Measurements from ENCODE around the gene DNAJB2. TPM values are rescaled to one million over a fixed set of nuclear protein-coding genes. Genes with fewer than 3 reads are reported as not detected.

The DNAJB2 gene
- total and polyA plus RNA-seq, 2 donors (not counting 3 experiments of a cell fraction or from before 2014, with no cell fraction given): 30.4 to 35.0 TPM

- dilution Hi-C loops (cut with MboI; ENCODE audit: extremely low pct_ligation_motif_present, low sequenced_read_pairs): no loop called here
- intact Hi-C loops (cut with micrococcal nuclease): no loop called here
- Histone ChIP-seq H4K20me1 (replicated peaks; ENCODE audit: control insufficient read depth, extremely low read depth, insufficient read depth, low read length) (no peaks in the 10 kb centered on the region), H3K36me3 (ENCODE audit: control insufficient read depth in 2 of 2, extremely low read depth in 1 of 2, insufficient read depth in 2 of 2, low read length in 2 of 2) (peaks cover 0 to 17% of the 10 kb centered on the region in 2 experiments), H3K9ac (replicated peaks; ENCODE audit: extremely low read depth, insufficient read depth, low read length) (no peak overlapping the region), H3K9me1 (replicated peaks; ENCODE audit: control insufficient read depth, extremely low read depth, insufficient read depth, low read length) (no peaks in the 10 kb centered on the region), H3K4me1 (ENCODE audit: control insufficient read depth, extremely low read depth, insufficient read depth, low read length) (no peaks in the 10 kb centered on the region), H3K27me3 (ENCODE audit: control insufficient read depth in 2 of 2, insufficient read depth in 2 of 2, low read length in 2 of 2) (peaks cover 0 to 1% of the 10 kb centered on the region in 2 experiments), H3K79me2 (ENCODE audit: control insufficient read depth, insufficient read depth, low read length) (no peaks in the 10 kb centered on the region), H3K27ac (ENCODE audit: insufficient read depth, low read depth, low read length) (no peak overlapping the region), H2AFZ (ENCODE audit: low read depth, low read length) (no peak overlapping the region), H3K9me3 (replicated peaks; ENCODE audit: control insufficient read depth, insufficient read depth, low read length) (no peaks in the 10 kb centered on the region), H3K4me2 (ENCODE audit: insufficient read depth, low read length) (no peak overlapping the region), H3K4me3 (replicated peaks in 1 of 3; ENCODE audit: insufficient read depth in 1 of 3, low read depth in 1 of 3, low read length in 3 of 3) (no peak overlapping the region)
- FAIRE-seq (no peak), DNase-seq (ENCODE audit: low read depth, low spot score) (no peak)
- BruUV-seq (replicated peaks): no TSS peak
- CTCF ChIA-PET: interaction anchor here (0.7 to 12.6 kb wide), 2 partner anchors 7 to 258 kb away, joined by 3 to 253 read pairs; no protein-coding TSS in a partner anchor
- POLR2A ChIA-PET: interaction anchor here (0.7 kb wide), 1 partner anchor 69 kb away, joined by 4 read pairs; the partner anchor contains the start of gene ABCB6
- TF ChIP-seq POLR2A (IDR thresholded peaks at IDR 0.05; ENCODE audit: low read depth, low read length) (no peak), POLR2AphosphoS5 (IDR thresholded peaks at IDR 0.05; ENCODE audit: insufficient read depth, low read depth, low read length) (no peak), JUN (IDR thresholded peaks at IDR 0.05; ENCODE audit: borderline replicate concordance, insufficient read depth, insufficient read length, low read depth) (no peak), GATA2 (IDR thresholded peaks at IDR 0.05; ENCODE audit: insufficient read depth, insufficient read length, low read depth, low read length) (no peak), MYC (IDR thresholded peaks at IDR 0.05; ENCODE audit: low read depth, low read length) (no peak)
- TF ChIP-seq, protein P1, sequence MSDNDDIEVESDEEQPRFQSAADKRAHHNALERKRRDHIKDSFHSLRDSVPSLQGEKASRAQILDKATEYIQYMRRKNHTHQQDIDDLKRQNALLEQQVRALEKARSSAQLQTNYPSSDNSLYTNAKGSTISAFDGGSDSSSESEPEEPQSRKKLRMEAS (IDR thresholded peaks at IDR 0.05; ENCODE audit: insufficient read depth, insufficient read length): no peak
These were observed 8.6 kb downstream of the DNAJB2 start for GRCh38 chr2:219287580-219288265.

DNA sequence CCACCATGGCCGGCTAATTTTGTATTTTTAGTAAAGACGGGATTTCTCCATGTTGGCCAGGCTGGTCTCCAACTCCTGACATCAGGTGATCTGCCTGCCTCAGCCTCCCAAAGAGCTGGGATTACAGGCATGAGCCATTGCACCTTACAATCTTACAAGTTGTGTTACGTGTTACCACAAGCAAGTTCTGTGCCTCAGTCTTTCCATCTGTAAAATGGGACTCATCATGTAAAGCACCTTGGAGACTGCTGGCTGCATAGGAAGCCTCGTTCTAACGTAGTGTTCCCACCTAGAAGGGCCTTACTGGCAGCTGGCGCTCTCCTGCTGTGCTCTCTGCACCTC, 10.0 kb downstream of the DNAJB2 start:
- no peaks in the 10 kb centered on the region for H3K9me1 ChIP-seq (replicated peaks; ENCODE audit: control insufficient read depth, extremely low read depth, insufficient read depth, low read length)
- peaks cover under 1% of the 10 kb centered on the region for H3K4me1 ChIP-seq (ENCODE audit: control insufficient read depth, extremely low read depth, insufficient read depth, low read length)
- H3K9ac ChIP-seq (replicated peaks; ENCODE audit: extremely low read depth, insufficient read depth, low read length): no peak overlapping the region
- H3K79me2 ChIP-seq (ENCODE audit: control insufficient read depth, insufficient read depth, low read length): no peaks in the 10 kb centered on the region
- no peak overlapping the region for H2AFZ ChIP-seq (ENCODE audit: low read depth, low read length)
- ChIA-PET POLR2A (no interaction called here), CTCF (interaction anchor here (11.2 kb wide), 1 partner anchor 8 kb away, joined by 253 read pairs; the partner anchor contains the start of gene DNAJB2)
- intact Hi-C loops (cut with micrococcal nuclease) (no loop called here), dilution Hi-C loops (cut with MboI; ENCODE audit: extremely low pct_ligation_motif_present, low sequenced_read_pairs) (no loop called here)
- FAIRE-seq: no peak
- BruUV-seq (replicated peaks): no TSS peak
- no peaks in the 10 kb centered on the region for H4K20me1 ChIP-seq (replicated peaks; ENCODE audit: control insufficient read depth, extremely low read depth, insufficient read depth, low read length)
- no peak overlapping the region for H3K4me2 ChIP-seq (ENCODE audit: insufficient read depth, low read length)
- peaks cover 0 to 9% of the 10 kb centered on the region in 2 experiments for H3K36me3 ChIP-seq (ENCODE audit: control insufficient read depth in 2 of 2, extremely low read depth in 1 of 2, insufficient read depth in 2 of 2, low read length in 2 of 2)
- TF ChIP-seq EZH2 (IDR thresholded peaks at IDR 0.05; ENCODE audit: borderline replicate concordance, low read depth, low read length, severe bottlenecking) (no peak), MYC (IDR thresholded peaks at IDR 0.05; ENCODE audit: low read depth, low read length) (no peak), POLR2A (IDR thresholded peaks at IDR 0.05; ENCODE audit: low read depth, low read length) (no peak), GATA2 (IDR thresholded peaks at IDR 0.05; ENCODE audit: insufficient read depth, insufficient read length, low read depth, low read length) (no peak), POLR2AphosphoS5 (IDR thresholded peaks at IDR 0.05; ENCODE audit: insufficient read depth, low read depth, low read length) (no peak), FOS (IDR thresholded peaks at IDR 0.05; ENCODE audit: borderline replicate concordance, insufficient read depth, low read length) (no peak), JUN (IDR thresholded peaks at IDR 0.05; ENCODE audit: borderline replicate concordance, insufficient read depth, insufficient read length, low read depth) (no peak)
- TF ChIP-seq, protein P1 (IDR thresholded peaks at IDR 0.05; ENCODE audit: insufficient read depth, insufficient read length): no peak
- TF ChIP-seq, protein P2, sequence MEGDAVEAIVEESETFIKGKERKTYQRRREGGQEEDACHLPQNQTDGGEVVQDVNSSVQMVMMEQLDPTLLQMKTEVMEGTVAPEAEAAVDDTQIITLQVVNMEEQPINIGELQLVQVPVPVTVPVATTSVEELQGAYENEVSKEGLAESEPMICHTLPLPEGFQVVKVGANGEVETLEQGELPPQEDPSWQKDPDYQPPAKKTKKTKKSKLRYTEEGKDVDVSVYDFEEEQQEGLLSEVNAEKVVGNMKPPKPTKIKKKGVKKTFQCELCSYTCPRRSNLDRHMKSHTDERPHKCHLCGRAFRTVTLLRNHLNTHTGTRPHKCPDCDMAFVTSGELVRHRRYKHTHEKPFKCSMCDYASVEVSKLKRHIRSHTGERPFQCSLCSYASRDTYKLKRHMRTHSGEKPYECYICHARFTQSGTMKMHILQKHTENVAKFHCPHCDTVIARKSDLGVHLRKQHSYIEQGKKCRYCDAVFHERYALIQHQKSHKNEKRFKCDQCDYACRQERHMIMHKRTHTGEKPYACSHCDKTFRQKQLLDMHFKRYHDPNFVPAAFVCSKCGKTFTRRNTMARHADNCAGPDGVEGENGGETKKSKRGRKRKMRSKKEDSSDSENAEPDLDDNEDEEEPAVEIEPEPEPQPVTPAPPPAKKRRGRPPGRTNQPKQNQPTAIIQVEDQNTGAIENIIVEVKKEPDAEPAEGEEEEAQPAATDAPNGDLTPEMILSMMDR (IDR thresholded peaks at IDR 0.05; ENCODE audit: extremely low read depth in 1 of 2, insufficient read depth in 1 of 2, low read depth in 1 of 2, low read length in 2 of 2): no peak
- no peak overlapping the region for H3K27ac ChIP-seq (ENCODE audit: insufficient read depth, low read depth, low read length)
- DNase-seq (ENCODE audit: low read depth, low spot score): no peak
- H3K9me3 ChIP-seq (replicated peaks; ENCODE audit: control insufficient read depth, insufficient read depth, low read length): no peaks in the 10 kb centered on the region
- peaks cover 0 to 1% of the 10 kb centered on the region in 2 experiments for H3K27me3 ChIP-seq (ENCODE audit: control insufficient read depth in 2 of 2, insufficient read depth in 2 of 2, low read length in 2 of 2)
- H3K4me3 ChIP-seq (replicated peaks in 1 of 3; ENCODE audit: insufficient read depth in 1 of 3, low read depth in 1 of 3, low read length in 3 of 3): no peak overlapping the region

Data from endothelial cell of umbilical vein (primary cell).